GM18517 (cell line): ENCODE measurements around the gene NHERF2.
A peak's percentile ranks its signal among the peaks of the same experiment; 100 is the strongest.

Experiments used
- ATAC-seq: cut with Tn5 transposase; IDR thresholded peaks from one replicate; pipeline ENCODE4 v1.9.1; 2021; ENCODE audit warnings: mild to moderate bottlenecking, moderate library complexity; ENCODE audit not compliant: unreplicated experiment

NHERF2 gene

DNA sequence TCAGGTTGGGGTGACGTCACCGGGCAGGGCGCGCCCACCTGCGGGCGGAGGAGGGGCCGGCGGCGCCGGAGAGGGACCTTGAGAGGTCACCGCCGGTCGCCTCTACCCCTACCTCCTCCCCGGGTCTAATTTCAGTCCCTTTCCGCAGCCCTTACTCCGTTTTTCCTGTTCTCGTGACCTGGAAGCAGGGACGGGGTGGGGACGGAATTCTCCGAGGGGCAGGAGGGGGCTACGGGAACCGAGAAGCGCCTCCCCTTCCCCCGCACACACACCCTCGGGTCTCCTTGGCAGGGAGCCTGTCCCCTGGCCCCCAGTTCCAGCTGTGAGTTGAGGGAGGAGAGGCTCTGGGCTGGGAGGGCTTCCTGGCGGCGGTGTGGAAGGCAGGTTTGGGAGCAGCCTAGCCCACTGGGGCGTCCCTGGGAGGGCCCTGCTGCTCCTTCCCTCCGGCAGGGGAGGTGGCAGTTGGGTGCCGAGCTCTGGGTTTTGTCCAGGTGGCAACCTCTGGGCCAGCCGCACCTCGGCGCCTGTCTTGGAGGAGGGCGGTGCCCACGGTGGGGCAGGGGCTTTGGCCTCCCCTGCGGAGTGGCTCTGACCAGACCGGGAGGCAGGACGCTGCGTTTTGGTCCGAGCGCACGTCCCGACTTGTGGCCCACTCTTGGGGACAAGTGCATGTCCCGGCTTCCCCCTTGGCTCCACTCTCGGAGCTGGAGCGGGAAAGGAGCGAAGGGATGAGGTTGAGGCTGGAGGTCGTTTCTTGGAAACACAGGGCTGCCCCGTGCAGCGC lies 36.2 kb upstream of the NHERF2 start:
- peak; percentile 14 for ATAC-seq

DNA sequence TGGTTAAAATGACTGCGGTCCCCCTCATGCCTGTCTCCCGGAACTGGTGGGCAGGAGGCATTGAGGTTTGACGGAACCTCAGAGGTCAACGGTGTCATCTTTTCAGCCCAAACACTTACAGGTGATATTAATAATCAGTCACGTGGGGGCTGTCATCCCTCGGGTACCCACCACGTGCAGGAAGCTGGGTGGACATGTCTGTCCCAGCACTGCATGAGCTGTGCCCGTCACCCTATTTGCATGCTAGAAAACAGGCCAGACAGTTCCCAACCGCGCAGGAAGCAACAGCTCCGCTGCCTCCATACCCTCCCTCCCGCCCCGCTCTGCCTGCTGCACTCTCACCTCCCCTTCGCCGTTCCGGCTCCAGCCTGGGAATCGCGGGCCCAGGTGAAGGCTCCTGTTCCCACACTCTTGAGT lies 35.6 kb upstream of the NHERF2 start:
- peak; percentile 43 for ATAC-seq

DNA sequence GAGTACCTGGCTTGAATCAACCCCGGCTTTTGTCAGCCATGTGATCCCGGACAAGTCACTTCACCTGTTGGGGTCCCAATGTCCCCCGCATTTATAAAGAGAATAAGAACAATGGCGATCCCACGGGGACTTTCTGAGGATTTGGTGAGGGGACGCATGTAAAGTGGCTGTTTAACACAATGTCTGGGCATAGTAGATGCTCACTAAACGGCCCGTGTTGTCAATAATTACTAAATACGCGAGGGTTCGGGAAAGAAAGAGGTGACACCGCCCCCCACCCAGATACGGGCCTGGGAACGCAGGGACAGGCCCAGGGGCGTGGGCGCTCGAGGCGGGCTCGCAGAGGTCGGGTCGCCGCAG lies 35.1 kb upstream of the NHERF2 start:
- ATAC-seq: peak; percentile 22

DNA sequence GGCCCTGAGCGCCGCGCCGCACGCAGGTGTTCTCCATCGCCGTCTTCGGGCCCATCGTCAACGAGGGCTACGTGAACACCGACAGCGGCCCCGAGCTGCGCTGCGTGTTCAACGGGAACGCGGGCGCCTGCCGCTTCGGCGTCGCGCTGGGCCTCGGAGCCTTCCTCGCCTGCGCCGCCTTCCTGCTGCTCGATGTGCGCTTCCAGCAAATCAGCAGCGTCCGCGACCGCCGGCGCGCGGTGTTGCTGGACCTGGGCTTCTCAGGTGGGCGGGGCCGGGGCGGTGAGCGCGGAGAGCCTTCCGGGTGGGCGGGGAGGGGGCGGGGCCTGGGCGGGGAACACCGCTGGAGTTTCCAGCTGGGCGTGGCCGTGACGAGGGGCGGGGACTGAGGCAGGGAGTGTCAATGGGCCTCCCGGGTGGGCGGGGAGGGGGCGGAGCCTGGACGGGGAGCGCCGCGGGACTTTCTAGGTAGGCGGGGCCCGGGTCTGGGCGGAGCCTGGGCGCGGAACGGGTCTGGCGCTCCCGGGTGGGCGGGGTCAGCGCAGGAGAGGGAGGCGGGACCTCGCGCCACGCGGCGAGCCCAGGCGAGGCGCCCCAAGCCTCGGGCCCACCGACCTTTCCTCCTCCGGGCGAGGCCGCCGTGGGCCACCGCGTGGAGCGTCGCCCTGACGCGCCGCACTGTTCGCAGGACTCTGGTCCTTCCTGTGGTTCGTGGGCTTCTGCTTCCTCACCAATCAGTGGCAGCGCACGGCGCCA lies 34.6 kb upstream of the NHERF2 start:
- ATAC-seq: peak; percentile 36

DNA sequence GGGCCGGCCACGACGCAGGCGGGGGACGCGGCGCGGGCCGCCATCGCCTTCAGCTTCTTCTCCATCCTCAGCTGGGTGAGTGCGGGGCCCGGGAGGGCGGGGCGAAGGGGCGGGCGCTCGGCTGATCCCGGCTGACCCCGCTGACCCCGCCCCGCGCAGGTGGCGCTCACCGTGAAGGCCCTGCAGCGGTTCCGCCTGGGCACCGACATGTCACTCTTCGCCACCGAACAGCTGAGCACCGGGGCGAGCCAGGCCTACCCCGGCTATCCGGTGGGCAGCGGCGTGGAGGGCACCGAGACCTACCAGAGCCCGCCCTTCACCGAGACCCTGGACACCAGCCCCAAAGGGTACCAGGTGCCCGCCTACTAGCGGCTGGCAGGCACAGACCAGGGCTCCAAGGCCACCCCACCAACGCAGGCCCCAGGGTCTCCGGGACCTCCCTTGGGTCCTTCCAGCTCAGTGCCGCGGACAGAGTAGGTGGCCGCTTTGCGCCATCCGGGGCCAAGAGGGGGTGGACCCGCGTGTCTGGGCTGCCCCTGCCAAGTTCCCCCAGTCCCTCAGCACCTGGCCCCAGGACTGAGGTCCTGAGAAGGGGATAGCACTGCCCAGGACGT lies 33.9 kb upstream of the NHERF2 start:
- ATAC-seq: no peak

DNA sequence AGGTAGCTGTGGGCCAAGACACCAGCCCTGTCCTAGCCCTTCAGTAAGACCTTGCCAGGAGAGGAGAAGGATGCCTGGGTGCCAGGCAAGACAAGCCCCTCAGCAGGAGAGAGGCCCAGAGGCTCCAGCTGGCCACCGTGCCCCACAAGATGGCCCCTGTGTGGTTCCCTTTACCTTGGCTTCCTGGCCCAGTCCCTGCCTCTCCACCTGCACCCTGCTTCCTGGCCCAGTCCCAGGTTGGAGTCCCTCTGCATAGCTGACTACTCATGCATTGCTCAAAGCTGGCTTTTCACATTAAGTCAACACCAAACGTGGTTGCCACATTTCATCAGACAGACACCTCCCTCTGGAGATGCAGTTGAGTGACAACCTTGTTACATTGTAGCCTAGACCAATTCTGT lies 33.0 kb upstream of the NHERF2 start:
- ATAC-seq: no peak

DNA sequence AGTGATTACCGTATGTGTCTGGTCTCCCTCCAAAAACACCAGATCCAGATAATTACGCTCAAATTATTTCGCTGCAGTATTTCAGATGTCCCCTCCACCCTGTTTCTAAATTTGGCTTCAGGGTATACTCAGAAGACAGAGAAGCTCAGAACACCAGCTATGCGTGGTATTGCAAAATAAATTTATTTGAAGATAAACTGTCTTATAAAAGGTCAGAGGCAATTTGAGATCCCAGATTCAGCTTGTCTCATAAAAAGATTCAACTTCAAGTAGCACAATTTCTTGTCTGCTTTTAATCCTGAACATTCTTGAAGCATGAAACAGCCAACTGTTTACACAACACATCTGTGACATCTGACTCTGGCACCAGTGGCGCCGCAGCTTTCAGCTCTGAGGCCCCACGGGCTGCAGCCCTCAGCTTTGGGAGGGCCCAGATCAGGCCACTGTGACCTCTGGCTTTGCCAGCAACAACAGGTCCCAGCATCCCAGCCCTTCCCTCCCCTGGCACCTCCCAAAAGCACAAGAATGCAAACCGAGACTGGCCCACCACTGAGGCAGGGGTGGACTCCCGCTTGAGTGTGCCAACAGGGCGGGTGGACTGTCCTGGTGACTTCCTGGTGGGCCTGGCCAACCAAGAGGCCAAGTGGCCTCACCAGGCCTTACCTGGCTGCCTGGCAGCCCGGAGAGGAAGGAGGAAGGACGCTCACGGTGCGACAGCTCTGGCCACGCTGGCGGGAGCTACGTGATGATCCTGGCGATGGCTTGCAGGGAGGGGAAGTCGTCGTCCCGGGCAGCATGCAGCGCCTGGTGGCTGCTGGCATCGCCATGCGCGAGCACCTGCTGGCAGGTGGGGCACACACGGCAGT lies 29.0 kb upstream of the NHERF2 start:
- no peak for ATAC-seq

DNA sequence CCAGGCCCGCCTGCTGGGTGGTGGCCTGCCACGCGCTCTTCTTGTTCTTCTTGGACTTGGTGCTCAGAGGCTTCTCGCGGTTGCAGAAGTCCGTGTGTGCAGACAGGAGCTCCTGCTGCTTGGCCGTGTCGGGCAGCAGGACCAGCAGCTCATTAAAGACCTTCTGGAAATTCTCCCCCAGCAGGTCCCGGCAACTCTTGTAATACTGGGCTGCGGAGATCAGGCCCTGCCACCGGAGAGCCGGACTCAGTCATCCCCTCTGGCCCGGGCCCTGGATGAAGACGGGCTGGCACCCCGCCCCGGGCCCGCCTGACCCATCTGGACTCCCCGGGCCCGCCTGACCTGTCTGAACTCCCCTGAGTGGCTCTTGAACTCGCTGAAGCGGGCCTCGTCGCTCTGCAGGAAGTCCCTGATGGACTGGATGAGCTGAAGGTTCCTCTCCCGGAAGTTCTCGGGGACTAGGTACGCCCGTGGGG lies 28.3 kb upstream of the NHERF2 start:
- no peak for ATAC-seq

DNA sequence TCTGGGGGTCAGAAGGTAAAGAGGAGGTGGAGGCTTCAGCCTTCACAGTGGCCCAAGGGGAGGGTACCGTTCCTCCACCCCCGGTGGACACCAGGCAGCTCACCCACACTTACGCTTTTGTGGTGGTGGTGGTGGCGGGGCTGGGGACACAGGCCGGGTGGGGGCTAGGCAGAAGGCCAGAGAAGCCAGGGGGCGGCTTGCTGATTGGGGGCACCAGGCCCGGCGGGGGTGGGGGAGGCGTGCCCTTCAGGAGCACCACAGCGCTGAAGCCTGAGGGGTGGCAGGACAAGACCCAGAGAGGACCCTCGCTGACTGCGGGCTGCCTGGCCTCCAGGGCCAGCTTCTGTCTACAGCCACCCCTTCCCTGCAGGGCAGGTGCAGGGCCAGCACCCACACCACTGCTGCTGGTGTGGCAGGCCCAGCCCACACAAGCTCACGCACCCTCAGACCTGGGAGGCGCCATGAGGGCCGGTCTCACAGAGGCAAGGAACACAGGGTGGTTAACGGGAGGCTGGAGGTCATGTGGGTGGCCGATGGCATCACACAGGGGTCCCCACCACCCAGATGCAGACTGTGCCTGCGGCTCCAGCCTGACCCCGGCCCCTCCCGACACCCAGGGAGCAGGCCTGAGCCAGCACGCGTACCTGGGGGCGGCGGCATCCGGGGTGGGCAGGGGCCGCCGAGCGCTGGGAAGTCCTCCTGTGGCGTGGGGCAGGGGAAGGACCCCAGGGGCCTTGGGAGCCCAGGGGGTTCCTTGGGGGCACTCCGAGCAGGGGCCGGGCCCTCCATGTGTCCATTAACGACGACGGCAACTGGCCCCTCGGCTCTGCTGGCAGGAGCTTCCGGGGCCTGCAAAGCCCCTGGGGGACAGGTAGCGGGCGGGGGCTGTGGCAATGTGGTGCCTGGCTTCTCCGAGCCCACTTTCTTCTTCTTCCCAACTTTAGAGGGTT lies 27.6 kb upstream of the NHERF2 start:
- ATAC-seq: no peak

DNA sequence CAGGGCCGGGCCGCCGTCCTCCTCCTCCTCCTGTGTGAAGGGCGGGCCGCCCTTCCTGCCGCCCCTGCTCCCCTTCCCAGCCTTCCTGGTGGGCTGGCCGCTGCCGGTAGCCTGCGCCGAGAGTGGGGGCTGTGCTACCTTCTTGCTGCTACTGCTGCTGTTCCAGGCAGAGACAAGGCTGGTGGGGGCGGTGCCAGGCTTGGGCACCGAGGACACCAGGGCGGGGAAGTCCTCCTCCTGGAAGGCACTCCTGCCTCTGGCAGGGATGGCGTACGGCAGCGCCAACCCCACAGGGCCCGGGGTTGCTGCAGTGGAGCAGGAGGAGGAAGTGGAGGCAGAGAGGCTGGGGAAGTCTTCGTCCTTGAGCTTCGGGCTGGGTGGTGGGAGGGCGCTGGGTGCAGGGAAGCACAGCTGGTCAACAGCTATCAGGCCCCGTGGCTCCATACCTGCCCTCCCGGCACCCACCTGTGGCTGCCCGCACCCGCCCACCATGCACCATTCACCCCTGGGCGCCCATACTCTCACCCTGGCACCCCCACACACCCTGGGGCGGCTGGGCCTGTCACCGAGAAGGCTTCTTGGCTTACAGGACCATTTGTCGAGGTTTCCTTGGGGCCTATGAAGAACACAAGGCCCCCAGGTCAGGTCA lies 26.7 kb upstream of the NHERF2 start:
- ATAC-seq: no peak

DNA sequence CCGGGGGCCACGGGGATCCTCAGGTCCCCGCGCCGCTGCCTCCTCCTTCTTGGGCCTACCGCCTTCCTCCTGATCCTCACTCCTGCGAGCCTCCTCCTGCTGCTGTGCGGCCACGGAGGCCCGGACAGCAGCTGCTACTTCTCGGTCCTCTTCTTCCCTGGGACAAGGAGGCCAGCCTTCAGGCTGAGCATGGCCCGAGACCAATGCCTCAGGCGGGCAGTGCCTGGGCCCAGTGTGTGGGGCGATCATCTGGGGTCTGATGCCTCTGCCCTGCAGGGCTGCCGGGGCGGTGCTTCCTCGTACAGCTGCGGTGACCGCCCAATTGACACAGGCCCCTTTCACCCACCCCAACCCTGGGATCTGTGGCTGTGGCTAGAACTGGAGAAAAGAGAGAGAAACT lies 25.7 kb upstream of the NHERF2 start:
- ATAC-seq: no peak

DNA sequence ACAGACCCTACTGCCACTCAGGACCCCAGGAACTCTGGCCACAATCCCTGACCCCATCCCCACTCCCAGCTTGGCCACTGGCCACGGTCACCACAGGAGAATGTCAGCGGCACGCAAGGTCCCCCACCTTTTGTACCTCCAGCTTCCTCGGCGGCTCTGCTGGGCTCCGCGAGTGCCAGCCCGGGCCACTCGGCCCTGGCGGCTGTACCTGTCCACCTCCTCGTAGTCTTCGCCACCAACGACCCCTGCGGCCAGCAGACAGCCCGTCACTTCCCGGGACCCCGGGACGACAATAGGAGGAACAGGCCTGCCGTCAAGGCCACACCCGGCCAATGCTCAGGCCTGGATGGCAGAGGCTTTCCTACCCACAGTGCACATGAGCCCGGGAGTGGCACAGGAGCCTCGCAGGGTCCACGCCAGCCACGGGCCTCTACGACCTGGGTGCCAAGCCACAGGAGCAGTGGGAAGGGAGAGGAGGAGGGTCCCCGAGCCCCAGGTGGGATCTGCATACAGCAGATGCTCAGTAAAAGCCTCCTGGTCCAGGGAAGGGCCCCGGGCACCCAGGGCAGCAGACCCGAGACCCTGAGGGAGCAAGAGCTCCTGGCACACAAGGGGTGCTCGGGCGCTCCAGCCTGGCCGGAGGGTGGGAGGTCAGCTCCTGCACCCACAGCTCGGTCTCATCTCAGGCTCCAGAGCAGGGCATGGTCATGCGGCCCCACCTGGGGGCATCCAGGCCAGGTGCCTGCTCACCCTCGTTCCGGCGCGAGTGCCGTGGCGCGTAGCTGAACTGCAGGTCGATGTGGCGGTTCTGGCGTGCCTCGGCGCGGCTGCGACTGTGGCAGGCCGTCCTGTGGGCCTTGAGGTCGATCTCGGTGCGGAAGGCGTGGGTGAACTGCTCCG lies 25.0 kb upstream of the NHERF2 start:
- ATAC-seq: no peak

DNA sequence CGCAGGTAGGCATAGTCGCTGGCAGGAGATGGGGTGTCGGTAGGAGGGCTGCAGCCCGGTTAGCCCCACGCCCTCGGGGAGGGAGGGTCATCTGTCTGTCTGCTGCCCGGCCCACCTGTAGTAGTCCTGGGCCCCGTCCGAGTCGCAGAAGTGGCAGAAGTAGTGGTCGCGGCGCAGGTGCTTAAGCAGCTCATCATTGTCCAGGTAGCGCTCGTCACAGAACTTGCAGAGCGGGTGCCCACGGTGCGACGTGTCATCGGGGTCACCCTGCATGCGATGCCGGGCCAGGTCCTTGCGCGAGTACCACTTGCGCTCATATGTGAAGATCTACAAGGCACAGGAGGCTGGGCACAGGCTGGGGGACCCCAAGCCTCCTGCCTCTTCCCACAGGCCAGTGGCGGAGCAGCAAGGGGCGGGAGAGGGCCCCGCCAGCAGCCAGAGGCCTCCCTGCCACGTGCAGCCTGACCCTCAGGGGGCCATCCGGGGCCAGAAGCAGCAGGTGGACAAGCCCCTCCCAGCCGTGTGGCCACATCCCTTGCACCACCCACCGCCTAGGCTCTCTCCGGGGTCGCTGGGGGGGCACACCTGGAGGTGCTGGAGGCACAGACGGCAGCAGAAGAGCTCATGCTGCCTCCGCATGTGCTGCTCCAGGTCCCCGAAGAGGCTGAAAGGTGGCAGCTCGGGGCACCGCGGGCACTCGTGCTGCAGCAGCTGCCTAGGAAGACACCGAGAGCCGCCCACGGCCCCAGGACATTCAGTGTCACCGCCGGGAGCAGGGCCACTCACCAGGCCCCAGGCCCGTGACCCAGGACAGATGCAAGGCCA lies 24.1 kb upstream of the NHERF2 start:
- ATAC-seq: no peak

DNA sequence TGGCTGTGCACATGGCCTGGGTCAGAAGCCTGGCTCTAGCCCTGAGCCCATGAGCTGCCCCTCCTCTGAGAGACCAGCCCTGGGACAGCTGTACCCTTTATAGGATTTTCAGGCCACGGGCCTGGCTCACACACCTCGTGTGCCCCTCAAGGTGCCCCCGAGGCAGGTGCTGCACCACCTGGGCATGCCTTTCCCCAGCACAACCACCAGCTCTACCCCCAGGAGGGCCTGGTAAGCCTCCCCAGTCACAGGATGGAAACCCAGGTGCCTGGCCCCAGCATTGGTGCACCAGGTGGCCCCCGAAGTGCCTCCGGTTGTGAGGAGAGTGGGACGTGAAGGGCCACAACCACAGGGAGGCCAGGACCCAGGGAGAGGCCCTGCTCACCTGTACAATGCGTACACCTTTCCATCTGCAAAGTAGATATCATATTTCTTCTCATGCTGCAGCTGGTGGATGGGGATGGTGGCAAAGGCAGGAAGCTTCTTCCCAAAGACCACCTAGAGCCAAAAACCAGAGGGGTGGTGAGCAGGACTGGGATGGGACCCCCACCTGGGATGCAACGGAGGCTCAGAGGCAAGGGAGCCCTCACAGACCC lies 23.4 kb upstream of the NHERF2 start:
- ATAC-seq: no peak

DNA sequence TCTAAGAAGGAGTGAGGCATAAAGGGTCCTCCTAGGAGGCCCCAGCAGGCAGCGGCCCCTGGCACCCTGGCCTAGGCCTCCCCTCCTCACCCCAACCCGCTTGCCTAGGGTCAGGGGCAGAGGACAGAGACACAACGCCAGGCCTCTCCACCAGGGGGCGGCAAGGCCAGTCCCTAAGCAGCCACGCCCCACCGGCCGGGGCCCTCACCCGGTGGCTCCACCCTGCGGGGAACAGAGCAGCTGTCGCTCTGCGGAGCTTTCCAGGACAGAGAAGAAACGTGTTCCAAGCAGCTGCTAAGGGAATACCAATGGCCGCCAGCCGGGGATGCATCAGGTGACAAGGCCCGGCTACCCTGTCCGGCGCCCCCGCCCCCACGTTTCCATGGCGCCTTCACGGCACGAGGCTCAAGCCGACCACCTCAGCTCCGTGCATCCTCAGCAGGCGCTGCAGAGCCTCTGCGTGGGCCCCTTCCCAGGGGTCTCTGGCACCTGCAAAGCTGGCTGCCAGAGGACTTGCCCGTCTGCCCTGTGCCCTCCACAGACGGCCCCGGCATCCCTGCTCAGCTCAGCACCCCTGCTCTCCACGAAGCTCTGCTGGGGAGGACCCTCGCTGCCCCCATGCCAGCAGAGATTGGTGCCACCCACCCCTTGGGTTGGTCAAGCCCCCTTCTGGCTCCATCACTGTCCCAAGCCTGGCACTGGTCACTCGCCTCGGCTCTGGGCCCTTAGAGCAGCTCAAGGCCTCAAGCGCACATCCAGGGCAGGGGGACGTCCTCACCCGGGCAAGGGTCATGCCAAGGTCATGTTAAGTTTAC lies 22.7 kb upstream of the NHERF2 start:
- no peak for ATAC-seq

DNA sequence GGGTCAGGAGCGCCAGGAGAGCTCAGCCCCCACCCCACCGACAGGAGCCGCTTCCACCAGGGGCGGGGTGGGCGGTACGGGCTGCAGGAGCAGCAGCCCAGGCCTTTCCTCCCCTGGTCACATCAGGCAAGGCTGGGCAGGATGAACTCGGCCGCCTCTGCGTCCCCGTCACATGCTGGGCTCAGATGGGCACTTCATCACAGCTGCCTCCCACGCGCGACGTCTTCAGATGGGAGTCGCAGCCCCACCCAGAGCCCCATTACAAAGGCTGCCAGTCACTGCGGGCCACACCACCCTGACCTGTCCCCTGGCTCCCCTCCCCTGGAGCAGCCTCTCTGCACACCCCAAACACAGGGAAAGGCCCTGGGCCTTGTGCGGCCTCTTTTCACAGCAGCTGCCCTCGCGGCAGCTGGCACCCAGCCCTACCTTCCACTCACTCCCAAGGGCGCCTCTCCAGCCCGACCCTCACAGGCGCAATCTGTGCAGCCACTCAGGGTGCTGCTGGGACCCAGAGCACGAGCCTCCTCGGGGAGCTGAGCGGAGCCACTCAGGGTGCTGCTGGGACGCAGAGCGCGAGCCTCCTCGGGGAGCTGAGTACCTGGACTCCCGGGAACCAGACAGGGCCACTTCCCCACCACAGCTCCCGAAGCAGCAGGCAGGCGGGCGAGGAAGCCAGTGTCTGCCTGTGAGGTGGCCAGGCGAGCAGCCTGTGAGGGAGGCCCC lies 21.7 kb upstream of the NHERF2 start:
- ATAC-seq: no peak
